ENCODE results near the gene LMOD1.
A peak's percentile ranks its signal among the peaks of the same experiment; 100 is the strongest.

Gene LMOD1

GRCh38 chr1:201983380-201983805, 37.0 kb upstream of the LMOD1 start:
- DNase-seq (ENCODE audit: low read depth), result no peak

DNA sequence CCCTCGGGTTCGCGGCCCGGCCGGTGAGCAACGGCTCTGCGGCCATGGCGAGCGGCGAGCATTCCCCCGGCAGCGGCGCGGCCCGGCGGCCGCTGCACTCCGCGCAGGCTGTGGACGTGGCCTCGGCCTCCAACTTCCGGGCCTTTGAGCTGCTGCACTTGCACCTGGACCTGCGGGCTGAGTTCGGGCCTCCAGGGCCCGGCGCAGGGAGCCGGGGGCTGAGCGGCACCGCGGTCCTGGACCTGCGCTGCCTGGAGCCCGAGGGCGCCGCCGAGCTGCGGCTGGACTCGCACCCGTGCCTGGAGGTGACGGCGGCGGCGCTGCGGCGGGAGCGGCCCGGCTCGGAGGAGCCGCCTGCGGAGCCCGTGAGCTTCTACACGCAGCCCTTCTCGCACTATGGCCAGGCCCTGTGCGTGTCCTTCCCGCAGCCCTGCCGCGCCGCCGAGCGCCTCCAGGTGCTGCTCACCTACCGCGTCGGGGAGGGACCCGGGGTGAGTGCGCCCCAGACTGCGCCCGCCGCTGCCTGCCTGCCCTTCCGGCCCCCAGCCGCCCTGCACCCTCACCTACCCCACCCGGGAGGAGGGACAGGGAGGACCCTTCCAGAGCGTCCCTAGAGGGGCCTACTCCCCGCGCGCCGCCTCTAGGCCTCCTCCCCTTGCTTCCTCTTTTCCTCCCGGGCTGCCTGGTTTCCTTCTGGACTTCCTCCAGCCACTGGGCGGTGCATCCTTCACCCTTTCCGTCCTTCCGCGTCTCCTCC, 36.5 kb upstream of the LMOD1 start, which contains the start of gene RNPEP:
Gene RNPEP, plus strand, starts transcription at position 26 of the 757 bp plus-strand sequence. Its CDS starts 19 bp downstream, at position 45.
- H3K4me3 ChIP-seq (replicated peaks; ENCODE audit: low read depth, low read length), result peak within 1 kb of the TSS; percentile 81
- TF ChIP-seq CTCF (IDR thresholded peaks at IDR 0.05; ENCODE audit: low read length, missing control alignments), result peak; percentile 4
- peak; percentile 74 for DNase-seq (ENCODE audit: low read depth)

More at GRCh38 chr1:201983380-201983805, 37.0 kb upstream of the LMOD1 start:
- no peak for TF ChIP-seq CTCF (IDR thresholded peaks at IDR 0.05; ENCODE audit: low read length, missing control alignments)
- H3K4me3 ChIP-seq (replicated peaks; ENCODE audit: low read depth, low read length), result peak overlapping the region; percentile 81

- TF ChIP-seq CTCF (IDR thresholded peaks at IDR 0.05; ENCODE audit: low read length, missing control alignments), result no peak
- DNase-seq (ENCODE audit: low read depth), result no peak
- H3K4me3 ChIP-seq (replicated peaks; ENCODE audit: low read depth, low read length), result peak overlapping the region; percentile 81
These were observed 35.8 kb upstream of the LMOD1 start for GRCh38 chr1:201982082-201982622.

- TF ChIP-seq CTCF (IDR thresholded peaks at IDR 0.05; ENCODE audit: low read length, missing control alignments), result no peak
- no peak overlapping the region for H3K4me3 ChIP-seq (replicated peaks; ENCODE audit: low read depth, low read length)
- DNase-seq (ENCODE audit: low read depth), result peak; percentile 23
These were observed 24.2 kb upstream of the LMOD1 start for GRCh38 chr1:201970334-201971159.

DNA sequence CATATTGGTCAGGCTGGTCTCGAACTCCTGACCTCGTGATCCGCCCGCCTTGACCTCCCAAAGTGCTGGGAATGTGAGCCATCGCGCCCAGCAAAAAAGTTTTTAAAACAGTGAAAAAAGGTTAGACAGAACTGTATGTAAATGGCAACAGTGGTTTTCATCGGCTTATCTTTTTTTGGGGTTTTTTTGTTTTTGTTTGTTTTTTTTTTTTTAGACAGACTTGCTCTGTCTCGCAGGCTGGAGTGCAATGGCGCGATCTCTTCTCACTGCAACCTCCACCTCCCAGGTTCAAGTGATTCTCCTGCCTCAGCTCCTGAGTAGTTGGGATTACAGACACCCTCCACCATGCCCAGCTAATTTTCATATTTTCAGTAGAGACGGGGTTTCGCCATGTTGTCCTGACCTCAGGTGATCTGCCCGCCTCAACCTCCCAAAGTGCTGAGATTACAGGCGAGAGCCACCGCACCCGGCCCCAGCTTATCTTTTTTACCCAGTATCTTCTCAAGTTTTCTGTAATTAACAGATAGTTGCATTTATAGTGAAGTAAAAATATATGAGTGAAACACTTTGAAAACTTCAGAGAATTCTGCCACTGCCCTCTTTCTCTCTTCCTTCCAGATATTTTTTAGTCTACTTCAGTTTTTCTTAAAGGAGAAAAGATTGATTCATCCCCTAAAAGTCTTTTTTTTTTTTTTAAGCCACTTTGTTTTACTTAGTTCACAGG, 22.0 kb upstream of the LMOD1 start:
- no peak overlapping the region for H3K4me3 ChIP-seq (replicated peaks; ENCODE audit: low read depth, low read length)
- no peak for DNase-seq (ENCODE audit: low read depth)
- no peak for TF ChIP-seq CTCF (IDR thresholded peaks at IDR 0.05; ENCODE audit: low read length, missing control alignments)

DNA sequence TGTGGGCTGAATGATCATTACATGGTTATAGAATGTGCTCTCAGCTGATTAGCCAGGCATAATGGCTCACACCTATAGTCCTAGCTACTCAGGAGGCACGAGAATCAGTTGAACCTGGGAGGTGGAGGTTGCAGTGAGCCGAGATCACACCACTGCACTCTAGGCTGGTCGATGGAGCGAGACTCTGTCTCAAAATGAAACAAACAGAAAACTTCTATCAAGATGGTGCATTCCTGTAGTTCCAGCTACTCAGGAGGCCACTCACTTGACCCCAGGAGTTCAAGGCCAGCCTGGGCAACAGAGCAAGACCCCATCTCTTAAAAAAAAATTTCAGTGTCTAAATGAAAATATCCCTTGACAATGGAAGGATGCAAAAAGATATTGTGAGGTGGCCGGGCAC, 19.8 kb upstream of the LMOD1 start:
- no peak overlapping the region for H3K4me3 ChIP-seq (replicated peaks; ENCODE audit: low read depth, low read length)
- DNase-seq (ENCODE audit: low read depth), result no peak
- TF ChIP-seq CTCF (IDR thresholded peaks at IDR 0.05; ENCODE audit: low read length, missing control alignments), result no peak
